T-helper 2 cell treated with Interferon-gamma antibody and Interleukin-4, amounts not matched to agents 100 ng/mL and 5 ng/mL, for 36 hours (primary cell): ENCODE measurements around the gene UPF1. TPM values are rescaled to one million over a fixed set of nuclear protein-coding genes. Genes with fewer than 3 reads are reported as not detected.
"Not testable (repeated sequence)": the region's sequence is repeated elsewhere in the genome, so short reads cannot be mapped to it uniquely, and the experiment has no call there.

ENCODE experiments used
- intact Hi-C: fragments of 100-400 bp; cut with micrococcal nuclease; formaldehyde crosslinking; loops from one replicate; pipeline ENCODE4 v1.15.1; 2023
- total RNA-seq: library from RNA; stranded (reverse); gene quantifications from 2 replicates; pipeline ENCODE4 v1.2.3, GENCODE V29; 2022

Gene UPF1
- total RNA-seq, 1 donor from 2014 or later, result 100 TPM

DNA sequence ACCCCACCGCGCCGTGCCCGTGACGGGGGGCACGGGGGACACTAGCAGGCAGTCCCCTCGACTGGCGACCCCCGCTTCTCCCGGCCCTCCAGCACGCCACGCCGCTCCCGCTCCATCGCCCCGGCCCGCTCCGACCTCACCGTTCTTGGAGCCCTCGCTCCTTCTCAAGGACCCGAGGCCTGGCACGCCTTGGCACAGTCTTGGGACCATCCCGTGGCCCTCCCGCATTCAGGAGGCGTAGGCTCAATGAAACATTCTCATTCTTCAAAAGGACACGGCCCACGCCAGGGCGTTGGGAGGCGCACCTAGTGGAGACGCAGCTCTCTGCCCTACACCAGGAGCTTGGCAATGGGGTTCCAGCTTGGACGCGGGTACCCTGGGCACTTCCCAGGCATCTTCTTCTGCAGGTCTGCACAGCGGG is 64.7 kb downstream of the UPF1 start:
- intact Hi-C loops, result no loop called here

DNA sequence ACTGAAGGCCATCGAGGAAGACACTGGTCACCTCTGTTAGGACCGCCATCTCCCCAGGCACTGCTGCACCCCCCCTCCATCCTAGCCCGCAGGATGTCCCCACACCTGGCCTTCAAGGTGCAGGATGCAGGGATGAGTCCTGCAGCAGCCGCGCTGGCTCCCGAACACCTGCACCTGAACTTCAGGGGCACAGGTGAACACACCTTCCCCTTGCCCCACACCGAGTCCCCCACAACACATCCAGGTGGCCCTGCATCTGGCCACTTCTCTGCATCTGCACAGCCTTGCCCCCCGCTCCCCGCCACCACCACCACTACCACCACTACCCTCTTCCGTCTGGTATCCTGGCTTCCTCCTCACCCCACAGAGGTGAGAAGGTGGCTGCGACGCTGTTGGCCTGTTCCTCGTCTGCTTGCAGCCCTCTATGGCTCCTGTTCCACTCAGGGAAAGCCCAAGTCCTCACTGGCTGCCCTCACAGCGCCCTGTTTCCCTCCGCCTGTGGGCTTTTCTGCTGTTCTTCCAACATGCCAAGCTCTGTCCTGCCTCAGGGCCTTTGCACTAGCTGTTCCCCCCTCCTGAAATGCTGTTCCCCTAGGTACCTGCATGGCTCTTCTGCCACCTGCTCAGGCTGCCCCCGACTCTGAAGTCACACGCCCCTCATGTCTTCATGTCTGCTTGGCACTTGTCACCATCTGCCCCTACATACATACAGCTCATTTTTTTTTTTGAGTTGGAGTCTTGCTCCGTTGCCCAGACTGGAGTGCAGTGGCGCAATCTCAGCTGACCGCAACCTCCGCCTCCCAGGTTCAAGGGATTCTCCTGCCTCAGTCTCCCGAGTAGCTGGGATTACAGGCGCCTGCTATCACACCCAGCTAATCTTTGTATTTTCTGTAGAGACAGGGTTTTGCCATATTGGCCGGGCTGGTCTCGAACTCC is 65.6 kb downstream of the UPF1 start:
- intact Hi-C loops, result no loop called here

DNA sequence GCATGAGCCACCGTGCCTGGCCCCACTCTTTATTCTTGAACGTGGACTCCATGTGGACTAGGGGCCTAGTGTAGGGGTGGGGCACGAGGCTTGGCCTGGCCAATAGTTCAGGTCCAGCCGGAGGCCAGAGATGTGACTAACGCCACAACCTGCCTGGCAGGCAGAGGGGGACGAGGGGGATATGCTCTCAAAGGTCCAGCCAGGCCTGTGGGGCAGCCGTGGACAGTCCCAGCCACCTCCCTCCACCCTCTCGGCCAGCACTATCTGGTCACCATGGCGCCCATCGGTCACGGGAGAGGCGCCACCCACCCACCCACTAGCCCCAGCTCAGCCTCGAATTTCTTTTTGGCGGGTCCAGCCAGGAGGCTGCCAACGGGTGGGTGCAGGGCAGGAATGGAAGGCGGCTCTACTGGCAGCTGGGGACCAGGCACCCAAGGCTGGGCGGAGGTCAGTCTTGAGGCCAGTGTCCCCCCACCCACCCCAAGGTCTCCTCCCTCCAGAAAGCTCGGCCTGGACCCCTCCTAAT is 66.4 kb downstream of the UPF1 start:
- intact Hi-C loops, result no loop called here

DNA sequence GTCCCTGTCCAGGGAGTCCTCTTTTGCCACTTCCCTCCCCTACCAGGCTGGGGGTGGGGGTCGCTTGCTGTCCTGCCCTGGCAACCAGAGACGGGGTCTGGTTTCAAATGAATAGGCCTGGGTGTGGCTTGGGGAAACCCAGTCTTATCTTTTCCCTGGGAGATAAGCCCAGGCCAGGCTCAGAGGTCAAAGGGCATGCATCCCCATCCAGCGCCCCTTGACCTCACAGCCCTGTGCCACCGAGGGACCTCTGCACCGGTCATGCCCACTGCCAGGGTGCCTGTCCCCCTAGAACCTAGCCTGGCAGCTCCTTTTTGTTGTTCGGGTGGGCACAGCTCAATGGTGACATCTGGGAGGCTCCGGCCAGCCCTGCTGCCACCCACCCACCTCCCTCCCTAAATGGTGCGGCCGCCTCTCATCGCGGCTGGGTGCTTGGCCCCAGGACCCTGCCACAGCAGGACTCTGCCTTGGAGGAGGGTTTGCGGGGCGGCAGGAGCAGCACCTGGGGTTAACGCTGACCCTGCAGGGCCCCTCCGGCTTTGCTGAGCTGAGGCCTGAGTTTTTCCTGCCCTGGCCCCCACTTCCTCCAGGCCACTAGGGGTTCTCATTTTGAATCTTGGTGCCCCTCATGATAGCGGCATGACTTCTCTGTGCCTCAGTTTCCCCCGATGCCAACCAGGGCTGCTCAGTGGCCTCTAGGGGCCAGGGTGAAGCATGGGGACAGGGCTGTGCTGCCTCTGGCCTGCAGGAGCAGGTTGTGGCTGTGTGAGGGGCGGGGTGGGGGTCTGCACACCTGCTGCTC is 67.0 kb downstream of the UPF1 start:
- intact Hi-C loops, result no loop called here

DNA sequence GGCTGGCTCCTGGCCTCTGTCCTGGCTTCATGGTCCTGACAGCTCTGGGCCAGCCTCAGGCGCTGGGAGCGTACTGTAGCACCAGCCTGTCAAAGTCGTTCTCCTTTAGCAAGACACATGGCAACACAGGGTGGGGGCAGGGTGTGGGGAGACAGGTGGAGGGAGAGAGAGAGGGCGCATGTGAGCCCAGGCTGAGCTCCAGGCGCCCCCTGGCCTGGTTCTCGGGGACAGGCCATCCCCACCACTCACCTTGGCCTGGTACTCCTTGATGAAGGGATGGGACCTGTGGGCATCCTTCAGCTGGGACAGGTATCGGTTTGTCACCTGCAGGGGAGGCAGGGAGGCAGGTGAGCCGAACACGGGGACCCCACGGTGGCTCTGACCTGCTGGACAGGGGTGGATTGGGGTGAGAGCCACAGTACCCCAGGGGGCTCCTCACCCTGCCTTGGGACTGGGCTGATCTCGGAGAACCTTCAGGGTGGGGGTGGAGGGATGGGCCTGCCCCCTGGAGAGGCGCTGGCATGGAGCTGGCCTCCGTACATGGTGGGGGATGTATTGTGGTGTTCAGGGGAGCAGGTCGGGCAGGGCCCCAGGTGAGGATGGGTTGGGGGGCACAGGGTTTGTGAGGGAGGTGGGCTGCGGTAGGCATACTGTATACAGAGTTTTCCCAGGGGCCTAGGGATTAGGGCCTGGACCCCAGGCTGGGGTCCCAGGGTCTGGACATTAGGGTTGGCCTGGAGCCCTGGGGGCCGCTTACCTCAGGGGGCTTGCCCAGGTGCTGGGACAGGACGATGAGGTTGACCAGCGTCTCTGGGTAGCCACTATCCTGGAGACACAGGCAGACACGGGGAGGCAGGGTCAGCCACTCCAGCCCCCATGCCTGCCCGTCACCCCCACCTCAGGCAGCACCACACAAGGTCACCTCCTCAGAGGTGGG is 68.1 kb downstream of the UPF1 start:
- intact Hi-C loops, result no loop called here

DNA sequence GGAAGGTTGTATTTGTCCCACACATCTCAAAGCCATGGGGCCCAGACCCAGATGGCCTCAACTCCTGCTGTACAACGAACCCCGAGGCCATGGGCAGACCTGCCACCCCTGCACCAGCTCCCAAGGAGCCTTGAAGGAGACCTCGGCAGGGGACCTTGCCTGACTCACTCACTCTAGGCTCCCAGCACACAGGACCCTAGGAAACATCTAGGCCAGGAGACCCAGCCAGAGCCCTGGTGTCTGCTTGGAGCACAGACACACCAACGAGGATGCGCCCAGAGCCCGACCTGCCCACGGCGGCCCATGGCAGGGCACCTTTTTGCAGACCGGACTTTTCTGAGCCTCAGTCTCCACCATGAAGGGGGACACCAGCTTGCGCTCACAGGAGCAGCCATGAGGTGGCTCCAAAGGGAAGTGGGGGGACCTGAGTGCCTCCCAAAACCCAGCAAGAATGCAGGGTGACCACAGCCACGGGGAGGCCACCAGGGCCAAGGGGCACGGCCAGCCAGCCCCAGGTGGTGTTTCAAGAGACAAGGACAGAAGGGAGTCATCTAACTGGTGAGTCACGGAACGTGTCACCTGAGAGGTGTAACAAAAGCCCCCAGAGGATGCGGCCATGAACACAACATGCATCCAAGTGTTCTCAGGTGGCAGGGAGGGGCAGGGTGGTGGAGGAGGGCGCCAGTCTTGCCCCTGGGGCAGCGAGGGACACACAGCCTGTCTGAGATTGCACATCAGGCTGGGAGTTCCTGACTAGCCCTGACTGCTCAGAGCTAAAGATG is 69.1 kb downstream of the UPF1 start:
- intact Hi-C loops, result no loop called here

DNA sequence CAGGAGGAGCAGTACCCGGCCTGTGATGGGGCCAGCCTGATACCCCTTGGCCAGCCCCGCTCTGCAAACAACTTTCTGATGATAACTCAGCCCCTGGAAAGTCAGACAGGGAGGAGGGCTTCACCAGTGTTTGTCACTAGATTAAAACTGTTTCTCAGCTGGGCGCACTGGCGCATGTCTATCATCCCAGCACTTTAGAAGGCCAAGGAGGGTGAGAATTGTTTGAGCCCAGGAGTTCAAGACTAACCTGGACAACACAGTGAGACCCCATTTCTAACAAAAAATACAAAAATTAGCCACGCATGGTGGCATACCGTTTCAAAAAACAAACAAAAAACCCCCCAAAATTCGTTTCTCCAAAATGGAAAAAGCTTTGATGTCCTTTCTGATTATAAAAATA is 69.7 kb downstream of the UPF1 start:
- intact Hi-C loops, result no loop called here

DNA sequence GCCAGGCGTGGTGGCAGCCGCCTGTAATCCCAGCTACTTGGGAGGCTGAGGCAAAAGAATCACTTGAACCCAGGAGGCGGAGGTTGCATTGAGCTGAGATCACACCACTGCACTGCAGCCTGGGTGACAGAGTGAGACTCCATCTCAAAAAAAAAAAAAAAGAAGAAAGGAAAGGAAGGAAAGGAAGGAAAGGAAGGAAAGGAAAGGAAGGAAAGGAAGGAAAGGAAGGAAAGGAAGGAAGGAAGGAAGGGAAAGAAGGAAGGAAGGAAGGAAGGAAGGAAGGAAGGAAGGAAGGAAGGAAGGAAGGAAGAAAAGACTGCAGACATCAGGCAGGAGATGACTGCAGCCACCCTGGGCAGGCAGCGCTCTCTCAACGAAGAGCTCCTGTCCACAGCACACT is 70.8 kb downstream of the UPF1 start:
- intact Hi-C loops, result not testable (repeated sequence)

DNA sequence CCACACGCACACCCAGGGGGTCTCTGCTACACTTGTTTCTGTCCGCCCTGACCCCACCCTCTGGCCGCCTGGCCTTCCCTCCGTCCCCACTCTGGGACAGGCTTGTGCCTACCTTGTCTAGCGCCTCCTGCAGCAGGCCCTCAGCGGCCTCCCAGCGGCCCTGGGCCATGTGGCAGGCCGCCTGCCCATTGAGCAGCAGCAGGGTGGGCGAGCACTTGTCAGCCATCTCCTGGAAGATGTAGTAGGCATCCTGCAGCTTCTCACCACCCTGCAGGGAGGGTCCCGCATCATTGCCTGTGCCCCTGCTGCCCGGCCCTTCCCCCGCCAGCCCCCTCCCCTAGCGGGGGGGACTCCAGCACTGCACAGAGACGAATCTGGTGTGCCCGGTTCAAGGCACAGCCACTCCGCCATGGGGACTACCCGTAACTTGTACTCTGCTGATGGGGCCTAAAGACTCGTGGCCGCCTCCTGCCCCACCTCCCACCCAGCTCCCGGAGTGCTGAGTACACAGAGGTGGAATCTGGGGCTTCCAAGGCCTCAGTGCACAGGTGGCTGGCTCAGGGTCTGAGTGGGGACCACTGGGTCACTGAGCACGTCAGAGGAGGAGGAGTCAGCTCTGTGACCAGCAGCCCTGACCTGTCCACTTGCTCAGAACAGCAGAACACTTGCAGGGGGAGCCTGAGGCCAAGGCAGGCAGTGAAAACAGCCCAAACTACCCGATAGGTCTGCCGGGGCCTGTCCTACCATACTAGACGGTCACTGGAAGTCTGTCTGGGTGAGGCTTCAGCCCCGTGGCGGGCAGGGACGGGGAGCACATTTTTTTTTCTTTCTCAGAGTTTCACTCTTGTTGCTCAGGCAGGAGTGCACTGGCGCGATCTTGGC is 71.6 kb downstream of the UPF1 start:
- intact Hi-C loops, result no loop called here

DNA sequence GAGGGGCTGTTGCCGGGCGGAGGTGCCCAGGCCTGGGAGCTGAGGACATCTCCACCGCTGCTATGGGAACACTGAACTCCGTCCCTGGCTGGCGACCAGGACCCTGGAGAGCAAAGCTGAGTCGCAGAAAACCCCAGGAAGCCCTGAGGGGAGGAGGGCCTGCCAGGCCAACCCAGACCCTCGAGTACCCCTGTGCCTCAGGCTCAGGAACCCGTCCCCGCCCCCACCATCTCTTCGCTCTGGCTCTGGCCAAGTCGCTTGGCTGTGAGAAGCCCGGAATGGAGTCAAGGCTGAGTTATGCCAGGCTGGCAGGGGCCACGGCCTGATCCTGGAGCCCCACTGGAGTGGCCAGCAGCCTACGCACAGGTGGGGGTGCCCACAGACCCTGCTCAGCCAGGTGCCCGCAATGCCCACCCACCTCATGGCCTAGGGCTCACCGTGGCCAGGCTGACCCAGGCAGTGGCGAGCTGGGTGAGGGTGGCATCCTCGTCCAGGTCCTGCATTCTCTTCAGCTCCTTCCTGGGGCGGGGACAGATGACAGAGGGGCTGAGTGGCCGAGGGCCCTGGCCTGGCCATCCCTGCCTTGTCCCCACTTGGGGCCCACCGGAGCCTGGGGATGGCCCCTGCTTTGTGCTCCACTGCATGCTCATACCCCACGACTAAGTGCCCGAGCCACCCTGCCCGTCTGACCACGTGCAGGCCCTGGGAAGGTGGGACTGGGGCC is 72.7 kb downstream of the UPF1 start:
- intact Hi-C loops, result no loop called here

DNA sequence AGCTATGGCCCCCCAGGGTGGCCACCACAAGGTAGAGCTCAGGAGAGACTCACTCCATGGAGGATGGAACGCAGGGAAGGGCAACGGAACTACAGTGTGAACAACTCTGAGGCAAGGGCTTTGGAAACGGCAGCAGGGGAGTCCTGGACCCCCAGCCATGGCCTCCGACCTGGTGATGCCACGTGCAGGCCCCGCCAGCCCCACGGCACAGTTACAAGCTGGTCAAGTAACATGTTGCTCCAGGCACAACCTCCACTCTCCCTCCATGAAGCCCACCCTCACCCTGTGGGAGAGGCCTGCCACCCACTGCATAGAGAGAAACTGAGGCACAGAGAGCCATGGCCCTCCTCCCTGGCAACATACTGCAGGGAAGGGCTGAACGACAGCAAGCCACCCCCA is 73.3 kb downstream of the UPF1 start:
- intact Hi-C loops, result no loop called here

DNA sequence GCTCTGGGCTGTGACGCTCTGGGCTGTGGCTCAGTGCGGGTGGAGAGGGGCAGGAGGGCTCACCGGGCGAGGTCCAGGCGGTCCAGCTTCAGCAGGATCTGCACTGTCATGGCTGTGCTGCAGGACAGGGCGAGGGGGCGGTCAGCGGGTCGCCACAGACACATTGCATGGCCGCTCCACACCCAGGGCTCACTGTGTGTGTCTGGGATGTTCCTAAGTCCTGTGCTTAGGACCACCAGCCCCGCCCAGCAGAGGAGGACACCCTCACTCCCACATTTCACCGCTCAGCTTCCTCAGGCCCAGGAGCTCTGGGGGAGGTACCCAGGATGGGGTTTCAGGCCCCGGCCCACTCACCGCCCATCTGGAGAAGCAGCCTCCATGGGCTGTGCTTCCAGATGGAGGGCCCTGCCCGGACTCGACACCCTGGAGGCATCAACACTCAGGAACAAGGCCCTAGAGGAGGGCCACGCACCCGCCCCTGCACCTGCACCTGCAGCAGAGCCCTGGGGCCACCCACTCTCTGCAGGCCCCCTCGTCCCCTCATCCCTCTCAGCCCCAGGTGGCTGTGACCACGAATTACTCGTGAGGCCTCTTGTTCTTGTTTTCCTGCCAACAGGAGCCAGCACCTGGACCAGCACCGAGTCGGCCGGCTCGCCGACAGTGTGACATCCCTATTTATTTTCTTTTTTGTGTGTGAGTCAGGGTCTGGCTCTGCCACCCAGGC is 73.9 kb downstream of the UPF1 start:
- intact Hi-C loops, result no loop called here

DNA sequence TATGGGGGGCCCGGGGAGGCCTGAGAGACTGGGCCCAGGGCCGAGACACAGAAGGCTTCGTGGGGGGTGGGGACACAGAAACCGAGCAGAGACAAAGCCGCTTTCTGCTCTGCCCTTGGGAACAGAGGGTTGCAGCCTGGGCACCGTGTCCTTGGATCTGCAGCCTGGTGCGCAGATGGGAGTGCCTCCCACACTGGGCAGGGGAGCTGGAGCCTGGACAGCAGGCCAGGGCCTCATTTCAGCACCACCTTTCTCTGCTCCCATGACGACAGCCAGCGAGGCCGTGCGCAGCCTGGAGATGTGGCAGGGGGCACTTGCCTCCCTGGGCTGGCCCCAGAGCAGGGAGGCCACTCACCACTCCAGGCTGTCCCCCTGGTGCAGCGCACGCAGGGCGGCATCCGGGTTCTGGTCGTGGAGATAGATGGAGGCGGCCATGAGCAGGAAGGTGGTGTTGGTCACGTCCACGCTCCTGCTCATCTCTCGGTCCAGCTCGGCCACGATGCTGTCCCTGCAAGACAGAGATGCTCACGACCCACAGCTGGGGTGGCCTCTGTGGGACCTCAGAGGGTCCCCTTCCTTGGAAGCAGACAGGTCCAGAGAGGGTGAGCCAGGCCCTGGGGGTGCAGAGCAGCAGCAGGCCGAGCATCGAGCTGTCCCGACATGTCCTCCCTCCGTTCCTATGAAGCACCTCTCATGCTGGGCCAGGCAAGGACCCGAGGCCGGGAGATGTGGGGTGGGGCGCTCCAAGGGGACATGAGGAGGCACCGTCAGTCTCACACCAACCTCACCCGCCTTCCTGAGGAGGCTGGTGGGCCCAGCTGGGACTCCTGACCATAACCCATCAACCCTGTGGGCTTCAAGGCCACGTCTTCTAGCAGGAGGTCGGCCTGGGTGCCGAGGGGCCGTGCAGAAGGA is 75.1 kb downstream of the UPF1 start:
- intact Hi-C loops, result no loop called here

DNA sequence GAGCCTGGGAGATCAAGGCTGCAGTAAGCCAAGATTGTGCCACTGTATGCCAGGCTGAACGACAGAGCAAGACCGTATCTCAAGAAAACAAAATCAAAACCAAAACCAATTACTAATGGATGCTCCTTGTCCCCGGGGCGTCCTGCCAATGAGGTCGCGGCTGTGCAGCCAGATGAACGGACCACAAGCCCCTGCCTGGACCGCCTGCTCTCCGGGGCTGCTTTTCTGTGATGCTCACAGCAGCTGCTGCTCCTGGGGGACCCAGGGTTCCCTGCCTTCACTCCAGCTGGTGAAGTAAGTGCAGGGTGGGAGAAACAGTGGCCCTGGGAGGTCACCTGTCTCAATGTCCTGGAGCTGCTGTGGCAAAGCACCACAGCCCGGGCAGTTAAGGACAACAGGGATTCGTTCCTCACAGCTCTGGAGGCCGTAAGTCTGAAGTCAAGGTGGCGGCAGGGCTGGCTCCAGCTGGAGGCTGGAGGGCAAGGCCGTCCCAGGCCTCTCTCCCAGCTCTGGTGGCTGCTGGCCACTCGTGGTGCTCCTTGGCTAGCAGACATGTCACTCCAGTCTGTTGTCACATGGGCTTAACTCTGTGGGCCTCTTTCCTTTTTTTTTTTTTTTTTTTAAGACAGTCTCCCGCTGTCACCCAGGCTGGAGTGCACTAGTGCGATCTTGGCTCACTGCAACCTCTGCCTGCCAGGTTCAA is 77.3 kb downstream of the UPF1 start:
- intact Hi-C loops, result no loop called here

DNA sequence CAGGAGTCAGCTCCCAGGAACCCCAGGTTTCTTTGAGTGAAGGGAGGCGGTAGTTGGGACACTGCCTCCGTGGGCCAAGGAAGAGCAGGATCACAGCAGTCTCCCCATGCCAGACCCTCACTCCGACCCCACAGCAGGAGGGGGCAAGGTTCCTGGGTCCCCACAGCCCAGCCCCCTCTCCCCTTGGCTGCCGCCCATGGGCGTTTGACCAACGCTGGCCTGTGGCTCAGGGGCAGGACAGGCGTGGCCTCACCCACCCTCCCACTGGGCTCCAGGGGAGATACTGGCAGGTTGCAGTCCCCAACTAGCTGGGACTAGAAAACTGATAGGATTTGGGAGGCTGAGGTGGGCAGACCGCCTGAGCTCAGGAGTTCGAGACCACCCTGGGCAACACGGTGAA is 78.3 kb downstream of the UPF1 start:
- intact Hi-C loops, result no loop called here

DNA sequence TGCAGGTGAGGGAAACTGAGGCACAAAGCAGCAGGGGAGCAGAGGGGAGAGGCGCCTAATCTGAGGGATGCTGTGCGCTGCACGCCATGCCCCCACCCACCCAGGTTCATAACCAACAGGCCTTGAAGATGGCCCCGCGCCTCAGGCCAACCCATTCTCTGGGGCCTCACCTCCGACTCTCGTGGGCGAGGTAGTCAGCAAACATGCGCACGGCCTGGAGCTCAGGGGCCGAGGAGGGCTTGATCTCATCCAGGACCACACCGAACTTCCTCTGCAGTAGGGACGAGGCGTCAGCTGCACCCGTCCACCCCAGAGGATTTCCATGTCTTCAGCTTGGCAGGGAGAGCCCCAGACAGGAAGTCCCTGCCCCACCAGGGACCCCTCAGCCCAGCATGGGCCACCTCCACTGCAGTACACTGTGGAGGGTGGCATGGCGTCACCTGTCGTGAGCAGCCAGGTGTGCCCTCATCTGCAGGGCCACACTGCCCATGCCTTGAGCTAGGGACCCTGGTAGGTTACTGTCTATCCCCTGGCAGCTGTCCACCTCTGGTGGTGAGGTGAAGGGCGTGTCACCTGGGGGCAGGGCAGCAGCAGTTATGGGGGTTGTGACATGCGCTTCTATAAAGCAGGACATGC is 79.2 kb downstream of the UPF1 start:
- intact Hi-C loops, result no loop called here
